GM18505 (cell line): ENCODE measurements around the gene ANKMY1.
"Not testable (repeated sequence)": the region's sequence is repeated elsewhere in the genome, so short reads cannot be mapped to it uniquely, and the experiment has no call there.

Experiments
- ATAC-seq: cut with Tn5 transposase; IDR thresholded peaks from one replicate; pipeline ENCODE4 v1.9.1; 2021; ENCODE audit not compliant: unreplicated experiment
- POLR2A ChIP-seq: IDR thresholded peaks from 4 replicates; pipeline ENCODE4 v1.6.1; 2011; ENCODE audit warnings: borderline replicate concordance; ENCODE audit not compliant: insufficient read depth, insufficient read length; ENCODE audit errors: extremely low read depth

The ANKMY1 gene

GRCh38 chr2:240553956-240554480 is 3.8 kb downstream of the ANKMY1 start:
- no peak for ATAC-seq
- no peak for TF ChIP-seq POLR2A

- ATAC-seq: no peak
- no peak for TF ChIP-seq POLR2A
Observed at GRCh38 chr2:240551811-240552210, 6.0 kb downstream of the ANKMY1 start.

GRCh38 chr2:240551288-240551687 is 6.5 kb downstream of the ANKMY1 start:
- ATAC-seq: no peak
- TF ChIP-seq POLR2A: no peak

- ATAC-seq: no peak
- TF ChIP-seq POLR2A: no peak
Observed at GRCh38 chr2:240539906-240540305, 17.9 kb downstream of the ANKMY1 start.

- not testable (repeated sequence) for ATAC-seq
Observed at GRCh38 chr2:240539101-240539500, 18.7 kb downstream of the ANKMY1 start.

GRCh38 chr2:240538031-240538780 is 19.6 kb downstream of the ANKMY1 start:
- no peak for ATAC-seq
- no peak for TF ChIP-seq POLR2A

- no peak for TF ChIP-seq POLR2A
- no peak for ATAC-seq
Observed at GRCh38 chr2:240532031-240532775, 25.6 kb downstream of the ANKMY1 start.

GRCh38 chr2:240531038-240531437 is 26.8 kb downstream of the ANKMY1 start:
- ATAC-seq: no peak
- no peak for TF ChIP-seq POLR2A

GRCh38 chr2:240530181-240530580 is 27.6 kb downstream of the ANKMY1 start:
- TF ChIP-seq POLR2A: no peak
- ATAC-seq: no peak

- no peak for TF ChIP-seq POLR2A
- no peak for ATAC-seq
Observed at GRCh38 chr2:240529344-240529999, 28.3 kb downstream of the ANKMY1 start.

- ATAC-seq: no peak
- no peak for TF ChIP-seq POLR2A
Observed at GRCh38 chr2:240528406-240529040, 29.3 kb downstream of the ANKMY1 start.

- no peak for ATAC-seq
- no peak for TF ChIP-seq POLR2A
Observed at GRCh38 chr2:240527153-240527750, 30.5 kb downstream of the ANKMY1 start.

- ATAC-seq: no peak
- TF ChIP-seq POLR2A: no peak
Observed at GRCh38 chr2:240526521-240526920, 31.3 kb downstream of the ANKMY1 start.

GRCh38 chr2:240525802-240526201 is 32.0 kb downstream of the ANKMY1 start:
- ATAC-seq: no peak
- TF ChIP-seq POLR2A: no peak
